ENCODE results near the gene LDAF1.
"Not testable (repeated sequence)": the region's sequence is repeated elsewhere in the genome, so short reads cannot be mapped to it uniquely, and the experiment has no call there.

LDAF1 gene

DNA sequence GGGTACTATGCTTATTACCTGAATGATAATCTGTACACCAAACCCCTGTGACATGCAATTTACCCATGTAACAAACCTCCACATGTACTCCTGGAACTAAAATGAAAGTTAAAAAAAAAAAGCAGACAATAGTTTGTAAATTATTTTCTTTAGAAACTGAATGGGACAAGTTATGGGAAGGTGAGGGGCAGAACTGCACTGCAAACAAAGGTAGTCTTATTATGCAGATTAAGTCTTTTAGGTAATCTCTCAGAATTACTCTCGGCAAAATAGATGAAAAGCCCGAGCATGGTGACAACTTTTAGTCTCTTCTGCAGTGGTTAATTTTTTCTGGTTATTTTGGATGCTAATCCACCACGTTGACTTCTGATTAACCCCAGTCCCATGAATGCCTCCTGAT lies 25.5 kb downstream of the LDAF1 start:
- H3K9ac ChIP-seq (ENCODE audit: low read length), result no peak overlapping the region
- DNase-seq (ENCODE audit: low read depth), result no peak
- H3K27me3 ChIP-seq (replicated peaks; ENCODE audit: control insufficient read depth, insufficient read depth, low read length), result no peaks in the 10 kb centered on the region
- H3K36me3 ChIP-seq (ENCODE audit: control insufficient read depth, insufficient read depth, low read length, severe bottlenecking), result peaks cover 28% of the 10 kb centered on the region
- H3K4me1 ChIP-seq (ENCODE audit: control insufficient read depth, insufficient read depth, low read length), result peaks cover 18% of the 10 kb centered on the region
- no peaks in the 10 kb centered on the region for H3K9me3 ChIP-seq (ENCODE audit: control insufficient read depth, low read length)
- no peak overlapping the region for H3K4me3 ChIP-seq (ENCODE audit: low read length)

DNA sequence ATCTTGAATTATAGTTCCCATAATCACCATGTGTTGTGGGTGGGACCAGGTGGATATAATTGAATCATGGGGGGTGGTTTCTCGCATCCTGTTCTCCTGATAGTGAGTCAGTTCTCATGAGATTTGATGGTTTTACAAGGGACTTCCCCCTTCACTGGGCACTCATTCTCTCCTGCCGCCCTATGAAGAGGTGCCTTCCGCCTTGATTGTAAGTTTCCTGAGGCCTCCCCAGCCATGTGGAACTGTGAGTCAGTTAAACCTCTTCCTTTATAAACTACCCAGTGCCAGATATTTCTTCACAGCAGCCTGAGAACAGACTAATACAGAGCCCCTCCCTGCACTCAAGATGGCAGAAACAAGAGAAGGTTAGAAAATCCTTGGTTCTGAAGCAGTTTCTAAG lies 26.4 kb downstream of the LDAF1 start:
- no peak for DNase-seq (ENCODE audit: low read depth)
- H3K27me3 ChIP-seq (replicated peaks; ENCODE audit: control insufficient read depth, insufficient read depth, low read length), result no peaks in the 10 kb centered on the region
- H3K9ac ChIP-seq (ENCODE audit: low read length), result no peak overlapping the region
- peaks cover 22% of the 10 kb centered on the region for H3K36me3 ChIP-seq (ENCODE audit: control insufficient read depth, insufficient read depth, low read length, severe bottlenecking)
- peaks cover 10% of the 10 kb centered on the region for H3K4me1 ChIP-seq (ENCODE audit: control insufficient read depth, insufficient read depth, low read length)
- H3K4me3 ChIP-seq (ENCODE audit: low read length), result no peak overlapping the region
- no peaks in the 10 kb centered on the region for H3K9me3 ChIP-seq (ENCODE audit: control insufficient read depth, low read length)

DNA sequence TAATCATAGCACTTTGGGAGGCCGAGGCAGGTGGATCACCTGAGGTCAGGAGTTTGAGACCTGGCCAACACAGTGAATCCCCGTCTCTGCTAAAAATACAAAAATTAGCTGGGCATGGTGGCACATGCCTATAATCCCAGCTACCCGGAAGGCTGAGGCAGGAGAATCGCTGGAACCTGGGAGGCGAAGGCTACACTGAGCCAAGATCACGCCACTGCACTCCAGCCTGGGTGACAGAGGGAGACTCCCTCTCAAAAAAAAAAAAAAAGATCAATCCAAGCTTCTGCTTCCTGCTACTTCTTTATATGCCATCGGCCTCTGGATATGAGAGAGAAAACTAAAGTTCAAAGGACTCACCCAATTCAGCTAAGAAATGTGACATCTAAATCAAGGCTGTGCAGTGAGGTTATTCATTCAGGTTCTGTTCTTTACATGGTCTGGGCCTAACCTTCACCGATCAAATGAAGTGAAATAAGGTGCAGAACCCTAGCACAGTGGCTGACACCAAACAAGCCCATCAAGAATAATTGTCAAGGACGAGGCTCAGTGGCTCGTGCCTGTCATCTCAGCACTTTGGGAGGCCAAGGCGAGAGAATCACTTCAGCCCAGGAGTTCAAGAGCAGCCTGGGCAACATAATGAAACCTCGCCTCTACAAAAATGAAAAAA lies 27.3 kb downstream of the LDAF1 start:
- DNase-seq (ENCODE audit: low read depth), result no peak

DNA sequence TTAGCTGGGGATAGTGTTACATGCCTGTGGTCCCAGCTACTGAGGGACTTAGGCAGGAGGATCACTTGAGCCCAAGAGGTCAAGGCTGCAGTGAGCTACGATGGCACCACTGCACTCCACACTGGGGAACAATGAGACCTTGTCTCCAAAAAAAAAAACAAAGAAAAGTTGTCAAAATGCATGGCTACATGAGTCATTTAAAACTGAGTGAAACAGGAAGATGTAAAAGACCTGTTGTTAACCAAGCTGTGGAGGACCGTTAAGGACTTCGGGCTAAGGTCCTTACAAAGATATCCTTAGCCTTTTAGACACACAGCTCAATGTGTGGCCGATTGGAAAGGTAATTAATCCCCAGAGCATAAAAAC lies 27.8 kb downstream of the LDAF1 start:
- DNase-seq (ENCODE audit: low read depth), result no peak
- H3K4me1 ChIP-seq (ENCODE audit: control insufficient read depth, insufficient read depth, low read length), result peaks cover 8% of the 10 kb centered on the region
- no peak overlapping the region for H3K4me3 ChIP-seq (ENCODE audit: low read length)
- H3K9me3 ChIP-seq (ENCODE audit: control insufficient read depth, low read length), result no peaks in the 10 kb centered on the region
- H3K9ac ChIP-seq (ENCODE audit: low read length), result no peak overlapping the region
- peaks cover 11% of the 10 kb centered on the region for H3K36me3 ChIP-seq (ENCODE audit: control insufficient read depth, insufficient read depth, low read length, severe bottlenecking)
- no peaks in the 10 kb centered on the region for H3K27me3 ChIP-seq (replicated peaks; ENCODE audit: control insufficient read depth, insufficient read depth, low read length)

More for the DNA sequence above, 27.3 kb downstream of the LDAF1 start:
- no peak overlapping the region for H3K4me3 ChIP-seq (ENCODE audit: low read length)
- H3K4me1 ChIP-seq (ENCODE audit: control insufficient read depth, insufficient read depth, low read length), result peaks cover 8% of the 10 kb centered on the region
- no peaks in the 10 kb centered on the region for H3K27me3 ChIP-seq (replicated peaks; ENCODE audit: control insufficient read depth, insufficient read depth, low read length)
- no peak overlapping the region for H3K9ac ChIP-seq (ENCODE audit: low read length)
- H3K36me3 ChIP-seq (ENCODE audit: control insufficient read depth, insufficient read depth, low read length, severe bottlenecking), result peaks cover 16% of the 10 kb centered on the region
- no peaks in the 10 kb centered on the region for H3K9me3 ChIP-seq (ENCODE audit: control insufficient read depth, low read length)

DNA sequence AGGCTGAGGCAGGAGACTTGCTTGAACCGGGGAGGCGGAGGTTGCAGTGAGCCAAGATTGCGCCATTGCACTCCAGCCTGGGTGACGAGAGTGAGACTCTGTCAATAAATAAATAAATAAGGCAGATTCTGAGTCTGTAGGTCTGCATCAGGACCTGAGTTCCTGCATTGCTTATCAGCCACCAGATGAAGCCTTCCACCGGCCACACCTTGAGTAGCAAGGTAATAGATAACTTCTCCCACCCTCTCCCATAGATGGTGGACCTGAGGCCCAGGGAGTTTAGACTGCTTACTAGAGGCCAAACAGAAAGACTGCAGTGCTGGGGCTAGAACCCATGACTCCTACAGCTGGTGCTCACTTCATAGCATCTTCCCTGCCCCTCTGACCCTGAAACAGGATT lies 30.8 kb downstream of the LDAF1 start:
- H3K9ac ChIP-seq (ENCODE audit: low read length), result no peak overlapping the region
- H3K4me1 ChIP-seq (ENCODE audit: control insufficient read depth, insufficient read depth, low read length), result peaks cover 8% of the 10 kb centered on the region
- H3K36me3 ChIP-seq (ENCODE audit: control insufficient read depth, insufficient read depth, low read length, severe bottlenecking), result no peaks in the 10 kb centered on the region
- no peak overlapping the region for H3K4me3 ChIP-seq (ENCODE audit: low read length)
- no peaks in the 10 kb centered on the region for H3K9me3 ChIP-seq (ENCODE audit: control insufficient read depth, low read length)
- DNase-seq (ENCODE audit: low read depth), result no peak
- H3K27me3 ChIP-seq (replicated peaks; ENCODE audit: control insufficient read depth, insufficient read depth, low read length), result no peaks in the 10 kb centered on the region

DNA sequence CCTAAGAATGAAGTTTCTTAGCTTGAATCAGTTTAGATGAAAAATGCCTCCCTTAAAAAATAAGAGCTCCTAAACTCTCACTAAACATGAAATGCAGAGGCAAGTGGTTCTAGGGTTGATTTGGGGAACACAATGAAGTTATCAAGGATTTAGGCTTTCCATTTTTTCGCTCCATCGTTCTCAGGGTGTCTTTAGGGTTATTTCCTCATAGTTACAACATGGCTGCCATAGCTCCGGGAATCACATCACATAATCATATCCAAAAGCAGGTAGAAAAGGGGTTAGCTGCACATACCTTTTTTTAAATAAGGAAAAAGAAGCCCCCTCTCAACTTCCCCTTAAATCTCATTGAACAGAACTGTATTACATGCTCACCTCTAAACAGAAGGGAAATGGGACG lies 31.5 kb downstream of the LDAF1 start:
- Histone ChIP-seq H3K27me3 (replicated peaks; ENCODE audit: control insufficient read depth, insufficient read depth, low read length) (no peaks in the 10 kb centered on the region), H3K4me3 (ENCODE audit: low read length) (no peak overlapping the region), H3K36me3 (ENCODE audit: control insufficient read depth, insufficient read depth, low read length, severe bottlenecking) (no peaks in the 10 kb centered on the region), H3K9ac (ENCODE audit: low read length) (no peak overlapping the region), H3K4me1 (ENCODE audit: control insufficient read depth, insufficient read depth, low read length) (peaks cover 11% of the 10 kb centered on the region), H3K9me3 (ENCODE audit: control insufficient read depth, low read length) (no peaks in the 10 kb centered on the region)
- no peak for DNase-seq (ENCODE audit: low read depth)

DNA sequence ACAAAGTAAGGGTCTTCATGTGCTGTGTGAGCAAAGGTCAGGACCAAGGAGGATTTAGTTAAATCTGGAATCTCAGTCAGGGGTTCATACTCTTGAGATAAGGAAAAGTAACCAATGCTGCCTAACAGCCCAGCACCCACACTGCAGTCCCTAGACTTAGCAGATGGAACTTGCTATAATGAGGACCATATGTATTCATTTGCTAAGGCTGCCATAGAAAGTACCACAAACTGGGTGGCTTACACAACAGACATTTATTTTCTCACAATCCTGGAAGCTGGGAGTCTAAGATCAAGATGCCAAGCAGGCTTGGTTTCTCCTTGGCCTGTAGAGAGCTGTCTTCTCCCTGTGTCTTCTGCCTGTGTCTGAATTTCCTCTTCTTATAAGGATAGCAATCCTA lies 32.1 kb downstream of the LDAF1 start:
- Histone ChIP-seq H3K4me3 (ENCODE audit: low read length) (no peak overlapping the region), H3K4me1 (ENCODE audit: control insufficient read depth, insufficient read depth, low read length) (peaks cover 11% of the 10 kb centered on the region), H3K9ac (ENCODE audit: low read length) (no peak overlapping the region), H3K36me3 (ENCODE audit: control insufficient read depth, insufficient read depth, low read length, severe bottlenecking) (no peaks in the 10 kb centered on the region), H3K27me3 (replicated peaks; ENCODE audit: control insufficient read depth, insufficient read depth, low read length) (no peaks in the 10 kb centered on the region), H3K9me3 (ENCODE audit: control insufficient read depth, low read length) (no peaks in the 10 kb centered on the region)
- peak; percentile 80 for DNase-seq (ENCODE audit: low read depth)

DNA sequence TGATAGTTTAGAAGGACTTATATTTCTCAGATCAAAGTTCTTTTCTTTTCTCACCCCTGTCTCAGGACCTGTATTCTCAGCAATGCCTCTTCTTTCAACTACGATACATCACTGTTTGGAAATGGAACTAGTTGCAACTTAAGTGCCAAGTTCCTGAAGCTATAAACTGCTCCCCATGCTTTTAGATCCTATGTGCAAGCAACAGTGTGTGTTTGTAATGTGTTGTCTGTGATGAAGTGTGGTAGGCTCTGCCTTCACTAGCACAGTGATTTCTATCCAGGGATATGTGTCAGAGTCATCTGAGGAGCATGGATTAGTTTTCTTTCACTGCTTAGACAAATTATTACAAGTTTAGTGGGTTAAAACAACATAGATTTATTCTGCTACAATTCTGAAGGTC lies 34.5 kb downstream of the LDAF1 start:
- no peak for DNase-seq (ENCODE audit: low read depth)
- Histone ChIP-seq H3K36me3 (ENCODE audit: control insufficient read depth, insufficient read depth, low read length, severe bottlenecking) (no peaks in the 10 kb centered on the region), H3K9ac (ENCODE audit: low read length) (no peak overlapping the region), H3K4me1 (ENCODE audit: control insufficient read depth, insufficient read depth, low read length) (peaks cover 9% of the 10 kb centered on the region), H3K27me3 (replicated peaks; ENCODE audit: control insufficient read depth, insufficient read depth, low read length) (no peaks in the 10 kb centered on the region), H3K4me3 (ENCODE audit: low read length) (no peak overlapping the region), H3K9me3 (ENCODE audit: control insufficient read depth, low read length) (no peaks in the 10 kb centered on the region)

DNA sequence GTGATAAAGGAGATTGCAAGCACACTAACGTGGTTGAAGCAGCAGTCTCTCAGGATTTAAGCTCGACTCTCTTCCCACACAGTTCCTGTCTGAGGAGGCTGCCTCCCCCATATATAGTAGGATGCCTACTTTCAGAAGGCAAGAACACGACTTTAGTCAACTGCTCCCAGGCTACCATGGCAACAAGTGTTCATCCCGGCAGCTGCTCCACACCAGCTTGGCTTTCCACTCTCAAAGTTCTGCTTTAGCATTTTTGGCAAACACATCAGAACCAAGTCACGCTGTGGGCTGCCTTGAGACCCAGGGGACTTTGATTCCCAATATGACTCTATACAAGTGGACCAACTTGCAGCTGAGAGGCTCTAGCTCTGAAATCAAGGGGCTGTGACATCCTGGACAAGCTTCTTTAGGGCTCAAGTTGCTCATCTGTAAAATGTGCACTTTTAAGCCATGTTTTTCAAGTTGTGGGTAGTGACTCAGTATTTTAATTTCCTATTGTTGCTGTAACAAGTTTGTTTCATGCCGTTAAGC lies 36.4 kb downstream of the LDAF1 start:
- H3K9me3 ChIP-seq (ENCODE audit: control insufficient read depth, low read length), result no peaks in the 10 kb centered on the region
- peaks cover 3% of the 10 kb centered on the region for H3K4me1 ChIP-seq (ENCODE audit: control insufficient read depth, insufficient read depth, low read length)
- H3K27me3 ChIP-seq (replicated peaks; ENCODE audit: control insufficient read depth, insufficient read depth, low read length), result peaks cover 6% of the 10 kb centered on the region

DNA sequence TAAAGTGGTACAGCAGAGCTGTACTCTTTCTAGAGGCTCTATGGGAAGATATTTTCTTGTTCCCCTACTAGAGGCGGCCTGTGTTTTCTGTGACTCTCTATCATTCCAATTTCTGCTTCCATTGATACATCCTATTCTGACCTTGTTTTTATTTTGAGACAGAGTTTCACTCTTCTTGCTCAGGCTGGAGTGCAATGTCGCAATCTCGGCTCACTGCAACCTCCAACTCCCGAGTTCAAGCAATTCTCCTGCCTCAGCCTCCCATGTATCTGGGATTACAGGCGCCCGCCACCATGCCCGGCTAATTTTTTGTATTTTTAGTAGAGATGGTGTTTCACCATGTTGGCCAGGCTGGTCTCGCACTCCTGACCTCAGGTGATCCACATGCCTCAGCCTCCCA lies 36.9 kb downstream of the LDAF1 start:
- not testable (repeated sequence) for H3K9ac ChIP-seq (ENCODE audit: low read length); DNase-seq (ENCODE audit: low read depth); H3K9me3 ChIP-seq (ENCODE audit: control insufficient read depth, low read length); H3K4me3 ChIP-seq (ENCODE audit: low read length); H3K4me1 ChIP-seq (ENCODE audit: control insufficient read depth, insufficient read depth, low read length); H3K36me3 ChIP-seq (ENCODE audit: control insufficient read depth, insufficient read depth, low read length, severe bottlenecking); H3K27me3 ChIP-seq (replicated peaks; ENCODE audit: control insufficient read depth, insufficient read depth, low read length)

More for the DNA sequence above, 36.4 kb downstream of the LDAF1 start:
- Histone ChIP-seq H3K9ac (ENCODE audit: low read length) (no peak overlapping the region), H3K36me3 (ENCODE audit: control insufficient read depth, insufficient read depth, low read length, severe bottlenecking) (no peaks in the 10 kb centered on the region), H3K4me3 (ENCODE audit: low read length) (no peak overlapping the region)
- peak; percentile 19 for DNase-seq (ENCODE audit: low read depth)

DNA sequence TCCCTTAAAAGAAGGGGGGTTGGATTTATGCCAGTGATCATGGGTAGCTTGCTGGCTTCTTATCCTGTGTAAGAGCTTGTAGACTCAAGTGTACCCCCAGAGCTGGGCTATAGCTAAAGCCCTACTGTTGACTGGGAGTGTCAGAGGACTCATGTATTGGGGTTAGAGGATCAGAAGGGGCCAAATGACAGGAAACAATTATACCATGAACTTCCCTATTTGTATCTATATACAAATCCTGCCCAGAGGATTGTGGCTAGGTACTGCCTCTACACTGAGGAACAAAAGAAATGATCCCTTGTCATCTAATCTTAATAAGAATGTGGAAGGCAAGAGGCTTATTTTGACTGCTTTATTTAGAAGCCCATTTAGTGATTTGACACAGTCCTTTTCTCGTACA lies 38.6 kb downstream of the LDAF1 start:
- Histone ChIP-seq H3K4me1 (ENCODE audit: control insufficient read depth, insufficient read depth, low read length) (peaks cover 3% of the 10 kb centered on the region), H3K9ac (ENCODE audit: low read length) (no peak overlapping the region), H3K4me3 (ENCODE audit: low read length) (no peak overlapping the region), H3K9me3 (ENCODE audit: control insufficient read depth, low read length) (no peaks in the 10 kb centered on the region), H3K27me3 (replicated peaks; ENCODE audit: control insufficient read depth, insufficient read depth, low read length) (peaks cover 24% of the 10 kb centered on the region), H3K36me3 (ENCODE audit: control insufficient read depth, insufficient read depth, low read length, severe bottlenecking) (no peaks in the 10 kb centered on the region)
- DNase-seq (ENCODE audit: low read depth), result no peak

DNA sequence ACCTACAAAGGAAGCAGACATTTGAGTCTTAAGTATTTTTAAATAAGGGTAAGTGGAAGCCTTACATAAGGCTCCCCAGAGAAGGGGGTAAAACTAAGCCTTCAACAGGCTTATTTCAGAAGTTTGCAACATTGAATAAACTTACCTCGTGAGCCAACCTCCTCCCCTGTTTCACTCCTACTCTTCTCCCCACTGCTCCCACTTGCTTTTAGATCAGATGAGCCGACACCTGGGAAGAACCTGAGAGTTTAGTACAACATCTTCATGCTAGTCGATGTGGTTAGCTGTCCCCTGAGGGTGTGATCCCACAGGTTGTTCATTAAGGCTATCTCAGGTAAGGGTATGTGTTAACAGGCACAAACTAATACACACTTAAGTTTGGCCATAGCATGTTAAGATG lies 39.1 kb downstream of the LDAF1 start:
- Histone ChIP-seq H3K4me1 (ENCODE audit: control insufficient read depth, insufficient read depth, low read length) (peaks cover 3% of the 10 kb centered on the region), H3K27me3 (replicated peaks; ENCODE audit: control insufficient read depth, insufficient read depth, low read length) (peaks cover 29% of the 10 kb centered on the region), H3K9ac (ENCODE audit: low read length) (no peak overlapping the region), H3K9me3 (ENCODE audit: control insufficient read depth, low read length) (no peaks in the 10 kb centered on the region), H3K36me3 (ENCODE audit: control insufficient read depth, insufficient read depth, low read length, severe bottlenecking) (no peaks in the 10 kb centered on the region), H3K4me3 (ENCODE audit: low read length) (no peak overlapping the region)
- no peak for DNase-seq (ENCODE audit: low read depth)
